ENCODE data around the gene C12orf75.
"Not testable (repeated sequence)": the region's sequence is repeated elsewhere in the genome, so short reads cannot be mapped to it uniquely, and the experiment has no call there.

C12orf75 gene

DNA sequence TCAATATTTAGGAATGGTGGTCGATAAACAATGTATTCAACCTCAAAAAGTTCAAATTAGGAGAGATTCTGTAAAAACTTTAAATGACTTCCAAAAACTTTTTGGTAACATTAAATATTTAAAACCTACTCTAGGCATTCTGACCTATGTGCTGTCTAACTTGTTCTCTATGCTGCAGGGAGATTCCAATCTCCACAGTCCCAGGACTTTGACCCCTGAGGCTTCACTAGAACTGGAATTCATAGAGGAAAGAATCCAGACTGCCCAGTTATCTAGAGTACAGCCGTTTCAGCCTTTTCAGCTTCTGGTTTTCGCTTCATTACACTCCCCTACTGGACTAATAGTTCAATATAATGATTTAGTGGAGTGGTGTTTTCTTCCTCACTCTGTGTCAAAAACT lies 21.1 kb upstream of the C12orf75 start:
- in situ Hi-C loops (cut with MboI; ENCODE audit: low sequenced_read_pairs), result not testable (repeated sequence)

DNA sequence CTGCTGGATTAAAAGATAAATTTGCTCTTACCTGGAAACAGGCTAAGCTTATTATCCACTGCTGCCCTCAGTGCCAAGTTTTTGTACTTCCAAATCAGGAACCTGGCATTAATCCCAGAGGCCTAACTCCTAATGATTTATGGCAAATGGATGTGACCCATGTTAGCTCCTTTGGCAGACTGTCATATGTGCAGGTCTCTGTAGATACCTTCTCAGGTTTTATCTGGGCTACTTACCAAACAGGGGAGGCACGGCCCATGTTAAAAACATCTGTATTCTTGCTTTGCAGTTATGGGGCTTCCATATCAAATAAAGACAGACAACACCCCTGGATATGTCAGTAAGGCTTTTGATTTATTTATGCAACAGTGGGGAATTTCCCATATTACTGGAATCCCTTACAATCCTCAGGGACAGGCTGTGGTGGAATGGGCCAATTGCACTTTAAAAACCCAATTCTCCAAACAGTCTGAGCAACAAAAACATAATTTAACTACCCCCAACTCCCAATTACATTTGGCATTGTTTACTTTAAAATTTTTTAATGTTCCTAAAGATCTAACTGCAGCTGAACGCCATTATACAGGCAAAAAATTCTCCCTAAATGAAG lies 19.9 kb upstream of the C12orf75 start:
- in situ Hi-C loops (cut with MboI; ENCODE audit: low sequenced_read_pairs), result not testable (repeated sequence)

GRCh38 chr12:105311936-105312335 lies 18.6 kb upstream of the C12orf75 start:
- in situ Hi-C loops (cut with MboI; ENCODE audit: low sequenced_read_pairs), result not testable (repeated sequence)

- in situ Hi-C loops (cut with MboI; ENCODE audit: low sequenced_read_pairs), result not testable (repeated sequence)
Observed at GRCh38 chr12:105313755-105314154, 16.7 kb upstream of the C12orf75 start.

- in situ Hi-C loops (cut with MboI; ENCODE audit: low sequenced_read_pairs), result no loop called here
Observed at GRCh38 chr12:105315130-105315529, 15.4 kb upstream of the C12orf75 start.

- in situ Hi-C loops (cut with MboI; ENCODE audit: low sequenced_read_pairs), result no loop called here
Observed at GRCh38 chr12:105315726-105316125, 14.8 kb upstream of the C12orf75 start.

- in situ Hi-C loops (cut with MboI; ENCODE audit: low sequenced_read_pairs), result no loop called here
Observed at GRCh38 chr12:105316931-105317852, 13.3 kb upstream of the C12orf75 start.

GRCh38 chr12:105317942-105318621 lies 12.4 kb upstream of the C12orf75 start:
- in situ Hi-C loops (cut with MboI; ENCODE audit: low sequenced_read_pairs), result no loop called here

DNA sequence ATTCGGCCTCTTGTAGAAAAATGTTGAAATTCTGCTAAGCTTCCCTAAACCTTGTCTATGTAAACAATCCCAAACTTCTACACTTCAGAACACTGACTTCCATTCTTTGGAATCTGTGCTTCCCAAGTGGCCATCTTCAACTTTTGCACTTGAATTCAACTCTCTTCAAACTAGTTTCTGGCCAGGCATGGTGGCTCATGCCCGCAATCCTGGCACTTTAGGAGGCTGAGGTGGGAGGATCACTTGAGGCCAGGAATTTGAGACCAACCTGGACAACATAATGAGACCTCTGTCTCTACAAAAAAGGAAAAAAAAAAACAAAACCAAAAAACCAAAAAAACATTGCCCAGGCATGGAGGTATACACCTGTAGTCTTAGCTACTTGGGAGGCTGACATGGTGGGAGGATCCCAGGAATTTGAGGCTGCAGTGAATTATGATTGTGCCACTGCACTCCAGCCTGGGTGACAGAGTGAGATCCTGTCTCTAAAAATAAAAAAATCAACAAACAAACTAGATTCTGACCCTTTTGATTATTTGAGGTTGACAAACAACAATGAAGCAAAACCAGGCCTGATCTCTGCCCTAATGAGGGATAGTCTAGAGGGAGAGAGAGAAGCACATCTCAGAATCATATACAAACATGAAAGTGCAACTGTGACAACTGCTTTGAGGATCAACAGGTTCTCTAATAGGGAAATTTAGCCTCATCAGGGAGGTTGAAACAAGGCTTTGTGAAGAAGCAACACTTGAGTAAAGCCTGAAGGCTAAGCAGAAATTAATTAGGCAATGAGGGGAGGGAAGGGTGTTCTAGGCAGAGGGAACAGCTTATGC lies 11.6 kb upstream of the C12orf75 start:
- in situ Hi-C loops (cut with MboI; ENCODE audit: low sequenced_read_pairs), result no loop called here

DNA sequence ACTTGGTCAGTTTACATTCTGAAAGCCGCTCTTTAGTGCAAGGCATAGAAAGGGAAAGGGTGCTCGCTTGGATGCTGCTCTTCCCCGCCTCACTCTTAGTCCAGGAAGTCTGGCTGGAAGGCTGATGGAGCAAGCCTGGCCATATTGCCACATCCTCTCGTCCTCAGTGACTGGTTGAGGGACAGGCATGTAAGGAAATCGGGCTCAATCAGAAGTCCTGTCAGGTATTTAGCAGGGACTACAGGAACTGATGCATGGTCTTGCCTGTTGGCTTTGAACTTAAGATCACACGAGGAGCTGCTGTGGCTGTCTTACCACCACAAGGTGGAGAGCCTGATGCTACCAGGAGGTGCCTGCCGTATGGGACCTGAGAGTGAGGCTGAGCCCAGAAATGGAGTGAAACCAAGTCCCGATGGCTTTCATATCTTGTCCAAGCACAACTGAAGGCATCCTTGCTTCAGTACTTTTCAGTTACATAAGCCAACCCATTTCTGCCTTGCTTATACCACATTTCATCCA lies 10.7 kb upstream of the C12orf75 start:
- in situ Hi-C loops (cut with MboI; ENCODE audit: low sequenced_read_pairs), result no loop called here

DNA sequence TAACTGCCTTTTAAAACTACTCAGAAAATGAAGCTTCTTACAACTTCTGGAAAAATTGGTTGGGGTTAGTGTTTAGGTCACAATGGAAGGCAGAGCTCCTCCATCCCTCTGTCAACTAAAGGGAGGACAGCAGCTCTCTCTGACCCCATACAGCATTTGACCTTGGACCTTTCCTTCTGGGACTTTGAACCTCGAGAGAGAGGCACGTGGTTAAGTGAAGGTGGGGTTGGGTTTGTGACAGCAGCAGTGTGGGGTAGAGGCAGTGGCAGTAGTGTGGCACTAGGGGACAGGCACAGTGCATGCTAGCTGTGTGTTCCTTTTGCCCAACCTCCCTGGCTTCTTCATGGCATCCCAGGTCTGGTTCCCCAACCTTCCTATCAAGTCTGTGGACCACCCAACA lies 9.4 kb upstream of the C12orf75 start:
- in situ Hi-C loops (cut with MboI; ENCODE audit: low sequenced_read_pairs), result no loop called here

- in situ Hi-C loops (cut with MboI; ENCODE audit: low sequenced_read_pairs), result no loop called here
Observed at GRCh38 chr12:105322070-105322469, 8.4 kb upstream of the C12orf75 start.

DNA sequence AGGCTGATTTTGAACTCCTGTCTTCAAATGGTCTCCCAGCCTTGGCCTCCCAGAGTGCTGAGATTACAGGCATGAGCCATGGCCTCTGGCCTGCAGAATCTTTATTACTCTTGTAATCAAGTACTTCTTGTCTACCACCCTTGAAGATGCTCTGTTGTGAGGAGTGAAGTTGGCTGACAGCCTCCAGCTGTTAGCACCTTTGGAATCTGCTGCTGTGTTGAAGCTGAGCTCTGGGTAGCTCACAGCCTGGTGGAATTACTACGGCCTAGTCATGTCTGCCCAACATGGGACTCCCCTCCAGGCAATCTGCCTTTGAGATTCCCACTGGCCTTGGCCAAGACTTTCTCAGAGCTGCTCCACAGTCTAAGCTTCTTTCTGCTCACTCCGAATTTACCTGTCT lies 5.8 kb upstream of the C12orf75 start:
- in situ Hi-C loops (cut with MboI; ENCODE audit: low sequenced_read_pairs), result no loop called here

- in situ Hi-C loops (cut with MboI; ENCODE audit: low sequenced_read_pairs), result no loop called here
Observed at GRCh38 chr12:105325117-105325516, 5.4 kb upstream of the C12orf75 start.

DNA sequence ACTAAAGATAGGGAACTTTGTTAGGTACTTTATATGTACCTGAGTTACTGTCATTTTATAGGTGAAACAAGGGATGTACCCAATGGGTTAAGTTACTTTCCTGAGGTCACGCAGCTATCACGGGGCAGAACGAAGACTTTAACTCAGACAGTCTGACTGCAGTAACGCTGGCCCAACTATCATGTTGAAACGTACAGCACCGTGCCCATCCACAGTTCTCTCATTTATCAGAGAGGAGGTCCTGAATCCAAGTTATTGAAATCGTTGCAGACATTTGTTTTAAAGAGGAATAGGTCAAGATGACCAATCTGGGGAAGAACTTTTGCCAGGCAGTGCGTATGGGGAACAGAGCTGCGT lies 587 bp upstream of the C12orf75 start:
- in situ Hi-C loops (cut with MboI; ENCODE audit: low sequenced_read_pairs), result no loop called here

GRCh38 chr12:105330931-105331804 lies 677 bp downstream of the C12orf75 start:
- in situ Hi-C loops (cut with MboI; ENCODE audit: low sequenced_read_pairs), result no loop called here

DNA sequence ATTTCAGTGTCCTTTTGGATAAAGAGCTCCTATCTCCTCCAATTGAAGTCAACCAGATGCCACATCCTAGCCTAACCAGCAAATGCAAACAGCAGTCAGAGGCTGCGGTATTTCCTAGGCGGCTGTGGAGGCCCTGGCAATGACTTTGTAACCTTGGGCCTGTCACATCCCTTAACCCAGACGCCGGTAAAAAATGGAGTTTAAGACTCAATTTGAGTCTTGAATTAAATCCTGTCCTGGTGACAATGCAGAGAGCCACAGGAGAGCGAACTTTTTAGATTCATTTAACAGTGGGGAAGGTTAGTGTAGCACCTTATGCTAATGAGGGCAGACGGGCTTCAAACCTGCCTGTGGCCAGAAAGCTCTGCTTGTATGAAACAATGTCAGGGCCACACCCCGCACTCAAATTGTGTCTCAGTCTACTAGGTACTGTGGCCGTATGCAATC lies 1.3 kb downstream of the C12orf75 start:
- in situ Hi-C loops (cut with MboI; ENCODE audit: low sequenced_read_pairs), result no loop called here

GRCh38 chr12:105332286-105332685 lies 1.8 kb downstream of the C12orf75 start:
- in situ Hi-C loops (cut with MboI; ENCODE audit: low sequenced_read_pairs), result not testable (repeated sequence)

DNA sequence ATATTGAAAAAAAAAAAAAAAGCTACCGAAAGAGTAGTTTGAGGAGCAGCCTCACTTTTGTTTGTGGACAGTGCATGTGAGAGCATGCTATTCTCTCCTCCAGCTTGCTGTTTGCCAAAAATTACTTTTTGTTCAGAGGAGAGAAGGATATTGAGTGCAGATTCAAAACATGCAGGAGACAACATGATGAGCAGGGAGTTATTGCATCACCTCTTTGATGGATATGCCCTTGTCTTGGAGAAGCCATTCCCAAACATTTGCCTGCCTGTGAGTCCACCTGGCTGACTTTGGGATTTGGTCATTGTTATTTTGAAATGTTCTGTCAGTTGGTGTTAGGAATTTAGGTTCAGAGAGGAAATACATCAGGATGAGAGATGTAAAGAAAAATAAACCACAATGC lies 2.4 kb downstream of the C12orf75 start:
- in situ Hi-C loops (cut with MboI; ENCODE audit: low sequenced_read_pairs), result no loop called here

GRCh38 chr12:105334001-105334400 lies 3.5 kb downstream of the C12orf75 start:
- in situ Hi-C loops (cut with MboI; ENCODE audit: low sequenced_read_pairs), result no loop called here

Data from HL-60/S4 treated with phorbol 12-myristate 13-acetate at 8.2 ng/mL for 4 days and 3 days (cell line).